GM12875 (cell line): ENCODE results near the gene NPBWR2.

Source experiments
- H3K4me3 ChIP-seq: one replicate; pipeline ENCODE4 v1.5.1; 2011; ENCODE audit warnings: low read depth, low read length, control low read depth
- CTCF ChIP-seq: IDR thresholded peaks from 2 replicates; pipeline ENCODE4 v1.5.1; 2011; ENCODE audit warnings: low read depth, mild to moderate bottlenecking, control low read depth, inconsistent platforms, low read length, moderate library complexity, borderline replicate concordance; ENCODE audit not compliant: insufficient read depth

NPBWR2 gene

GRCh38 chr20:64055396-64055892 lies 51.9 kb downstream of the NPBWR2 start:
- TF ChIP-seq CTCF: no peak
- no peak overlapping the region for H3K4me3 ChIP-seq

- TF ChIP-seq CTCF: peak; percentile 35; the same call in 1 of the 2 replicates
- no peak overlapping the region for H3K4me3 ChIP-seq
Observed at GRCh38 chr20:64053841-64054661, 53.3 kb downstream of the NPBWR2 start.
